Lung (tissue), 12 donors: ENCODE results near the gene ECE2. TPM values are rescaled to one million over a fixed set of nuclear protein-coding genes. Genes with fewer than 3 reads are reported as not detected.

Source experiments
- ATAC-seq: fragments of 200-7000 bp; cut with Tn5 transposase; one replicate; pipeline ENCODE4 v1.9.1; 2020; ENCODE audit warnings: moderate number of reproducible peaks; ENCODE audit not compliant: insufficient read depth, low FRiP score
- DNase-seq, 3 donors: peaks; one replicate each; pipeline ENCODE4 v3.0.0-alpha.2; 2013 to 2017
- H3K27ac ChIP-seq, 2 donors: one replicate each; pipeline ENCODE4 v1.5.1; 2013; ENCODE audit warnings: mild to moderate bottlenecking in 2 of 2, moderate library complexity in 2 of 2, control low read depth in 1 of 2, inconsistent platforms in 1 of 2, low read depth in 1 of 2, low read length in 1 of 2
- H3K27me3 ChIP-seq, 3 donors: one replicate each; pipeline ENCODE4 v1.5.1; 2013; ENCODE audit warnings: low read length in 2 of 3; ENCODE audit not compliant: control insufficient read depth in 3 of 3, insufficient read depth in 3 of 3
- H3K36me3 ChIP-seq, 4 donors: one replicate each; pipeline ENCODE4 v1.5.1; 2013; ENCODE audit warnings: low read length in 4 of 4, mild to moderate bottlenecking in 1 of 4, moderate library complexity in 1 of 4; ENCODE audit not compliant: control insufficient read depth in 4 of 4, insufficient read depth in 4 of 4
- H3K4me1 ChIP-seq, 5 donors: one replicate each; pipeline ENCODE4 v1.5.1; 2013; ENCODE audit warnings: low read length in 5 of 5, mild to moderate bottlenecking in 2 of 5, moderate library complexity in 1 of 5; ENCODE audit not compliant: control insufficient read depth in 5 of 5, insufficient read depth in 5 of 5
- H3K4me3 ChIP-seq: one replicate; pipeline ENCODE4 v1.5.1; 2013; ENCODE audit warnings: mild to moderate bottlenecking, control low read depth, moderate library complexity
- H3K9ac ChIP-seq, 2 donors: one replicate each; pipeline ENCODE4 v1.5.1; 2013; ENCODE audit warnings: low read length in 2 of 2, control low read depth in 1 of 2; ENCODE audit not compliant: insufficient read depth in 1 of 2
- H3K9me3 ChIP-seq, 4 donors: one replicate each; pipeline ENCODE4 v1.5.1; 2013; ENCODE audit warnings: low read length in 3 of 4, mild to moderate bottlenecking in 1 of 4, moderate library complexity in 1 of 4; ENCODE audit not compliant: control insufficient read depth in 4 of 4, insufficient read depth in 3 of 4
- CTCF ChIP-seq: IDR thresholded peaks from 2 replicates; pipeline ENCODE4 v1.5.1; 2012; ENCODE audit warnings: mild to moderate bottlenecking; ENCODE audit errors: control extremely low read depth, extremely low read depth
- WGBS, 2 donors: extraction: QIAGEN DNeasy Blood & Tissue Kit; methylation state at CpG; one replicate each; pipeline ENCODE4 v1.1.7; 2013; 5-methylcytosine and 5-hydroxymethylcytosine counted together
- polyA plus RNA-seq, 2 donors: library from polyadenylated mRNA; stranded (reverse); fragments of 200-250 nt; gene quantifications; one replicate each; pipeline ENCODE4 v1.2.1, GENCODE V29; 2013
- total RNA-seq, 2 donors: library from RNA; depleted of rRNA in 1 of 2; stranded (reverse); fragments of >200 nt in 1 of 2; gene quantifications; one replicate each; pipeline ENCODE4 v1.2.1, GENCODE V29; 2014 to 2021
- donor health status: control.
- donor health status: control.
- donor health status: Bipolar disorder and iron deficiency.
- donor health status: healthy.
- donor health status: DM: yes; HTN: yes; CAD: no.

Gene ECE2
- total and polyA plus RNA-seq, 4 donors, result 0.15 TPM; not detected in 3

DNA sequence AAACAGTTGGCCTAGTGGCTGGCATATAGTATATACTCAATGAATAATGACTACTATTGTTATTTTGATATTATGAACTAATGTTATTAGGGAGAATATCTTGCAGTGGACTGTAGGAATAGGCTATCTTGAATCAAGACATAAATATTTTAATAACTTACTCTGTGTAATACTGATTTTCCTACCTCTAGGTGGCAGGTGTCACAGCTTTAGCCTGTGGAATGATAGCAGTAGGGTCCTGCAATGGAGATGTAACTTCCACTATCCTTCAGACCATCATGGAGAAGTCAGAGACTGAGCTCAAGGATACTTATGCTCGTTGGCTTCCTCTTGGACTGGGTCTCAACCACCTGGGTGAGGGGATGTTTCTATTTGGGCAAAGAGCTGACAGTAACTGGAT, 29.8 kb downstream of the ECE2 start:
- no peaks in the 10 kb centered on the region for H3K4me1 ChIP-seq
- peak in 1 of 3 donors; percentile 3 for DNase-seq
- no peak for ATAC-seq
- H3K36me3 ChIP-seq, result peaks cover 49 to 65% (median 61%) of the 10 kb centered on the region in 4 donors
- no peak for TF ChIP-seq CTCF
- no peak overlapping the region for H3K4me3 ChIP-seq
- H3K27ac ChIP-seq, result no peak overlapping the region
- H3K27me3 ChIP-seq, result no peaks in the 10 kb centered on the region
- H3K9me3 ChIP-seq, result no peaks in the 10 kb centered on the region
- 44 to 71% methylated on average over 1 of the region's 1 CpG for WGBS, 2 donors
- H3K9ac ChIP-seq, result no peak overlapping the region

GRCh38 chr3:184306341-184306972, 30.6 kb downstream of the ECE2 start:
- no peak for ATAC-seq
- WGBS, 2 donors, result 95 to 97% methylated on average over 4 of the region's 4 CpGs
- Histone ChIP-seq H3K4me1 (no peaks in the 10 kb centered on the region), H3K9me3 (no peaks in the 10 kb centered on the region), H3K4me3 (no peak overlapping the region), H3K27ac (no peak overlapping the region), H3K27me3 (no peaks in the 10 kb centered on the region), H3K9ac (no peak overlapping the region), H3K36me3 (peaks cover 49 to 60% (median 55%) of the 10 kb centered on the region in 4 donors)
- TF ChIP-seq CTCF, result no peak
- DNase-seq, result no peak

- no peak overlapping the region for H3K9ac ChIP-seq
- peaks cover 39 to 47% (median 45%) of the 10 kb centered on the region in 4 donors for H3K36me3 ChIP-seq
- no peaks in the 10 kb centered on the region for H3K9me3 ChIP-seq
- DNase-seq (no peak), ATAC-seq (no peak)
- H3K4me3 ChIP-seq, result no peak overlapping the region
- H3K27ac ChIP-seq, result no peak overlapping the region
- 95 to 96% methylated on average over 9 of the region's 9 CpGs for WGBS, 2 donors
- no peak for TF ChIP-seq CTCF
- H3K4me1 ChIP-seq, result no peaks in the 10 kb centered on the region
- H3K27me3 ChIP-seq, result no peaks in the 10 kb centered on the region
Observed at GRCh38 chr3:184307915-184308314, 32.1 kb downstream of the ECE2 start.

GRCh38 chr3:184308744-184309143, 32.9 kb downstream of the ECE2 start:
- ATAC-seq (no peak), DNase-seq (no peak)
- TF ChIP-seq CTCF, result no peak
- Histone ChIP-seq H3K36me3 (peaks cover 31 to 41% (median 37%) of the 10 kb centered on the region in 4 donors), H3K27me3 (no peaks in the 10 kb centered on the region), H3K4me1 (no peaks in the 10 kb centered on the region), H3K4me3 (no peak overlapping the region), H3K27ac (no peak overlapping the region), H3K9me3 (no peaks in the 10 kb centered on the region), H3K9ac (no peak overlapping the region)
- WGBS, 2 donors, result 78 to 79% methylated on average over 7 of the region's 7 CpGs
